Neural cell (in vitro differentiated cells): ENCODE results near the gene NDRG2. TPM values are rescaled to one million over a fixed set of nuclear protein-coding genes. Genes with fewer than 3 reads are reported as not detected.

ENCODE experiments used
- H2AFZ ChIP-seq: fragments of 200-600, 300-800 bp; sonication (generic), shearing (Covaris generic); 2 replicates; pipeline ENCODE4 v1.6.0; 2014; ENCODE audit warnings: low read depth, mild to moderate bottlenecking, antibody characterized with exemption, low read length, moderate library complexity
- H3F3A ChIP-seq: fragments of 200-600 bp; shearing (Covaris generic); 2 replicates; pipeline ENCODE4 v1.6.1; 2016; ENCODE audit warnings: mild to moderate bottlenecking, moderate library complexity, mixed read lengths, antibody characterized with exemption, low read length; ENCODE audit not compliant: insufficient read depth, poor library complexity, severe bottlenecking
- H3K27ac ChIP-seq: fragments of 200-600, 300-800 bp; sonication (generic), shearing (Covaris generic); 2 replicates; pipeline ENCODE4 v1.5.1; 2014; ENCODE audit warnings: mild to moderate bottlenecking, low read length, moderate library complexity
- H3K27me3 ChIP-seq: fragments of 300-800, 200-600 bp; sonication (generic), shearing (Covaris generic); 2 replicates; pipeline ENCODE4 v1.6.0; 2014; ENCODE audit warnings: mild to moderate bottlenecking, low read depth, low read length, moderate library complexity; ENCODE audit not compliant: insufficient read depth
- H3K36me3 ChIP-seq: fragments of 300-800, 200-600 bp; sonication (generic), shearing (Covaris generic); 2 replicates; pipeline ENCODE4 v1.5.1; 2014; ENCODE audit warnings: mild to moderate bottlenecking, antibody characterized with exemption, low read length, moderate library complexity; ENCODE audit not compliant: insufficient read depth
- H3K4me2 ChIP-seq: fragments of 300-800, 200-600 bp; sonication (generic), shearing (Covaris generic); 2 replicates; pipeline ENCODE4 v1.6.0; 2014; ENCODE audit warnings: mild to moderate bottlenecking, low read length
- H3K4me3 ChIP-seq: fragments of 300-800, 200-600 bp; sonication (generic), shearing (Covaris generic); 2 replicates; pipeline ENCODE4 v1.5.1; 2014; ENCODE audit warnings: mild to moderate bottlenecking, low read length, moderate library complexity
- H3K79me2 ChIP-seq: fragments of 200-600 bp; shearing (Covaris generic); replicated peaks from 2 replicates; pipeline ENCODE4 v1.6.0; 2014; ENCODE audit warnings: mild to moderate bottlenecking, low read length, moderate library complexity; ENCODE audit not compliant: insufficient read depth
- H3K9ac ChIP-seq: fragments of 300-800, 200-600 bp; sonication (generic), shearing (Covaris generic); 2 replicates; pipeline ENCODE4 v1.6.1; 2016; ENCODE audit warnings: mild to moderate bottlenecking, low read length, mixed read lengths
- H3K9me2 ChIP-seq: fragments of 200-600 bp; shearing (Covaris generic); 2 replicates; pipeline ENCODE4 v1.6.1; 2016; ENCODE audit warnings: mild to moderate bottlenecking, low read length, mixed read lengths; ENCODE audit not compliant: insufficient read depth
- H3K9me3 ChIP-seq: fragments of 200-600, 300-800 bp; sonication (generic), shearing (Covaris generic); 2 replicates; pipeline ENCODE4 v1.6.1; 2016; ENCODE audit warnings: mild to moderate bottlenecking, mixed run types, low read length, moderate library complexity, mixed read lengths
- H4K20me1 ChIP-seq: fragments of 200-600 bp; shearing (Covaris generic); 2 replicates; pipeline ENCODE4 v1.6.1; 2016; ENCODE audit warnings: mild to moderate bottlenecking, mixed run types; ENCODE audit not compliant: insufficient read depth
- EP300 ChIP-seq: fragments of 450-650 bp; conservative IDR thresholded peaks from 2 replicates; pipeline ENCODE4 v1.6.1; 2014; ENCODE audit warnings: antibody characterized with exemption, mild to moderate bottlenecking, moderate library complexity; ENCODE audit not compliant: poor library complexity, severe bottlenecking
- EZH2 ChIP-seq: fragments of 200-600, 300-800 bp; shearing (Covaris generic), sonication (generic); IDR thresholded peaks from 2 replicates; pipeline ENCODE4 v1.6.1; 2014; ENCODE audit warnings: antibody characterized with exemption, low read length, borderline replicate concordance, mild to moderate bottlenecking; ENCODE audit not compliant: insufficient read depth, poor library complexity, severe bottlenecking
- MXI1 ChIP-seq: fragments of 450-650 bp; conservative IDR thresholded peaks from 2 replicates; pipeline ENCODE4 v1.6.1; 2014; ENCODE audit warnings: antibody characterized with exemption, mild to moderate bottlenecking; ENCODE audit not compliant: poor library complexity, severe bottlenecking
- POLR2AphosphoS5 ChIP-seq: IDR thresholded peaks from 2 replicates; pipeline ENCODE4 v1.6.1; 2012
- RAD21 ChIP-seq: fragments of 450-650 bp; conservative IDR thresholded peaks from 2 replicates; pipeline ENCODE4 v1.6.1; 2014; ENCODE audit warnings: antibody characterized with exemption, mild to moderate bottlenecking, moderate library complexity
- SMC3 ChIP-seq: fragments of 450-650 bp; conservative IDR thresholded peaks from 2 replicates; pipeline ENCODE4 v1.6.1; 2014; ENCODE audit warnings: antibody characterized with exemption, mild to moderate bottlenecking, moderate library complexity; ENCODE audit not compliant: poor library complexity
- TAF1 ChIP-seq: IDR thresholded peaks from 2 replicates; pipeline ENCODE4 v1.6.1; 2012; ENCODE audit warnings: low read depth
- polyA plus RNA-seq: library from polyadenylated mRNA; depleted of rRNA; stranded (reverse); fragments of >200 nt; gene quantifications from 2 replicates; pipeline ENCODE4 v1.2.3, GENCODE V29; 2014
- TF ChIP-seq, protein P1 (sequence below): fragments of 450-650 bp; IDR thresholded peaks from 2 replicates; pipeline ENCODE4 v1.5.1; 2014; ENCODE audit warnings: antibody characterized with exemption, mild to moderate bottlenecking, moderate library complexity; ENCODE audit not compliant: poor library complexity, severe bottlenecking
- TF ChIP-seq, protein P2 (sequence below): IDR thresholded peaks from 2 replicates; pipeline ENCODE4 v1.6.1; 2012; ENCODE audit warnings: borderline replicate concordance

Gene NDRG2
- polyA plus RNA-seq, 1 donor from 2014 or later, result 43.3 TPM

GRCh38 chr14:21060614-21061346 is 35.9 kb upstream of the NDRG2 start:
- H3K9ac ChIP-seq, result no peak overlapping the region

DNA sequence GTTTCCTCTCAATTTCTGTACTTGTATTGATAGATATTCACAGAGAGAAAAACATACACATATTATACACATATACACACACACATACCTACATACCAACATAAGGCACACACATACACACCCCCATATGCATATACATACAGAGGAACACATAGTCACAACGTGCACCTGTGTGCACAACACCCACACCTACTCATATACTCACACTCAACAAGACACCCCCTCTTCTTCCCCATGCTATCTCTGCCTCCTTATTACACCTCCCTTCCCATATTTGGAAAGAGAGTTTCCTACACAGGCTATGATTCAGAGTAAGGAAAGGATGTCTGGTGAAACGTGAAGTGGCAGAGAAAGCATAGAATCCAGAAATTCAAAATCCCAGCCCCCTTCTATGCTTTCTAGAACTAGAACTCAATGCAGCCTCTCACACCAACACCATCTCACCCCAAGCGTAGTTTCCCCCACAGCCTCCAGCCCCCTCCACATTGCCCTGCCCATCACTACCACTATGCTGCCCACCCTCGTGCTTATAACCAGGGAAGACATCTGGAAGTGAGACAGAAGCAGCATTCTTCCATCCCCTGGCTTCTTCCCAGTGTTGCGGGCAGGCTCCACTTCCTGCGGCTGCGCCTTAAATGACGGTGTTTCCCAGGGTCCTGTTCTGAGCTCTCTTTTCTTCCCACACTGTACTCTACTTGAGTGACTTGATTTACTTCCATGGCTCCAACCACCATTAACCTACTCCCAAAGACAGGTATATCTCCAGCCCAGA is 35.2 kb upstream of the NDRG2 start:
- Histone ChIP-seq H2AFZ (no peak overlapping the region), H3K27ac (no peak overlapping the region), H3K9ac (no peak overlapping the region), H4K20me1 (no peaks in the 10 kb centered on the region), H3K4me3 (no peak overlapping the region), H3K79me2 (no peaks in the 10 kb centered on the region), H3K4me2 (no peak overlapping the region), H3F3A (no peaks in the 10 kb centered on the region), H3K36me3 (no peaks in the 10 kb centered on the region), H3K9me2 (no peaks in the 10 kb centered on the region), H3K9me3 (no peaks in the 10 kb centered on the region), H3K27me3 (no peaks in the 10 kb centered on the region)
- TF ChIP-seq, protein P1, sequence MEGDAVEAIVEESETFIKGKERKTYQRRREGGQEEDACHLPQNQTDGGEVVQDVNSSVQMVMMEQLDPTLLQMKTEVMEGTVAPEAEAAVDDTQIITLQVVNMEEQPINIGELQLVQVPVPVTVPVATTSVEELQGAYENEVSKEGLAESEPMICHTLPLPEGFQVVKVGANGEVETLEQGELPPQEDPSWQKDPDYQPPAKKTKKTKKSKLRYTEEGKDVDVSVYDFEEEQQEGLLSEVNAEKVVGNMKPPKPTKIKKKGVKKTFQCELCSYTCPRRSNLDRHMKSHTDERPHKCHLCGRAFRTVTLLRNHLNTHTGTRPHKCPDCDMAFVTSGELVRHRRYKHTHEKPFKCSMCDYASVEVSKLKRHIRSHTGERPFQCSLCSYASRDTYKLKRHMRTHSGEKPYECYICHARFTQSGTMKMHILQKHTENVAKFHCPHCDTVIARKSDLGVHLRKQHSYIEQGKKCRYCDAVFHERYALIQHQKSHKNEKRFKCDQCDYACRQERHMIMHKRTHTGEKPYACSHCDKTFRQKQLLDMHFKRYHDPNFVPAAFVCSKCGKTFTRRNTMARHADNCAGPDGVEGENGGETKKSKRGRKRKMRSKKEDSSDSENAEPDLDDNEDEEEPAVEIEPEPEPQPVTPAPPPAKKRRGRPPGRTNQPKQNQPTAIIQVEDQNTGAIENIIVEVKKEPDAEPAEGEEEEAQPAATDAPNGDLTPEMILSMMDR, result no peak
- TF ChIP-seq EZH2 (no peak), POLR2AphosphoS5 (no peak), TAF1 (no peak), EP300 (no peak), RAD21 (no peak), MXI1 (no peak)
- TF ChIP-seq, protein P2, sequence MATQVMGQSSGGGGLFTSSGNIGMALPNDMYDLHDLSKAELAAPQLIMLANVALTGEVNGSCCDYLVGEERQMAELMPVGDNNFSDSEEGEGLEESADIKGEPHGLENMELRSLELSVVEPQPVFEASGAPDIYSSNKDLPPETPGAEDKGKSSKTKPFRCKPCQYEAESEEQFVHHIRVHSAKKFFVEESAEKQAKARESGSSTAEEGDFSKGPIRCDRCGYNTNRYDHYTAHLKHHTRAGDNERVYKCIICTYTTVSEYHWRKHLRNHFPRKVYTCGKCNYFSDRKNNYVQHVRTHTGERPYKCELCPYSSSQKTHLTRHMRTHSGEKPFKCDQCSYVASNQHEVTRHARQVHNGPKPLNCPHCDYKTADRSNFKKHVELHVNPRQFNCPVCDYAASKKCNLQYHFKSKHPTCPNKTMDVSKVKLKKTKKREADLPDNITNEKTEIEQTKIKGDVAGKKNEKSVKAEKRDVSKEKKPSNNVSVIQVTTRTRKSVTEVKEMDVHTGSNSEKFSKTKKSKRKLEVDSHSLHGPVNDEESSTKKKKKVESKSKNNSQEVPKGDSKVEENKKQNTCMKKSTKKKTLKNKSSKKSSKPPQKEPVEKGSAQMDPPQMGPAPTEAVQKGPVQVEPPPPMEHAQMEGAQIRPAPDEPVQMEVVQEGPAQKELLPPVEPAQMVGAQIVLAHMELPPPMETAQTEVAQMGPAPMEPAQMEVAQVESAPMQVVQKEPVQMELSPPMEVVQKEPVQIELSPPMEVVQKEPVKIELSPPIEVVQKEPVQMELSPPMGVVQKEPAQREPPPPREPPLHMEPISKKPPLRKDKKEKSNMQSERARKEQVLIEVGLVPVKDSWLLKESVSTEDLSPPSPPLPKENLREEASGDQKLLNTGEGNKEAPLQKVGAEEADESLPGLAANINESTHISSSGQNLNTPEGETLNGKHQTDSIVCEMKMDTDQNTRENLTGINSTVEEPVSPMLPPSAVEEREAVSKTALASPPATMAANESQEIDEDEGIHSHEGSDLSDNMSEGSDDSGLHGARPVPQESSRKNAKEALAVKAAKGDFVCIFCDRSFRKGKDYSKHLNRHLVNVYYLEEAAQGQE, result no peak

More at GRCh38 chr14:21060614-21061346, 35.9 kb upstream of the NDRG2 start:
- TF ChIP-seq, protein P1, result no peak
- TF ChIP-seq, protein P2, result no peak
- TF ChIP-seq SMC3 (no peak), EP300 (no peak), POLR2AphosphoS5 (no peak), MXI1 (no peak), TAF1 (no peak), RAD21 (no peak), EZH2 (no peak)
- no peaks in the 10 kb centered on the region for H4K20me1 ChIP-seq
- H3K27me3 ChIP-seq, result no peaks in the 10 kb centered on the region
- no peaks in the 10 kb centered on the region for H3K79me2 ChIP-seq
- no peak overlapping the region for H3K4me3 ChIP-seq
- H3K36me3 ChIP-seq, result no peaks in the 10 kb centered on the region
- H3F3A ChIP-seq, result no peaks in the 10 kb centered on the region
- H2AFZ ChIP-seq, result no peak overlapping the region
- no peaks in the 10 kb centered on the region for H3K9me3 ChIP-seq
- no peaks in the 10 kb centered on the region for H3K9me2 ChIP-seq
- H3K4me2 ChIP-seq, result no peak overlapping the region
- no peak overlapping the region for H3K27ac ChIP-seq
